ENCODE data around the gene APBB1IP.

GRCh38 chr10:26445411-26446031, 7.4 kb downstream of the APBB1IP start:
- TF ChIP-seq RAD21 (conservative IDR thresholded peaks at IDR 0.05 in 1 of 2, IDR thresholded peaks at IDR 0.05 in 1 of 2): no peak
- TF ChIP-seq, protein P1, sequence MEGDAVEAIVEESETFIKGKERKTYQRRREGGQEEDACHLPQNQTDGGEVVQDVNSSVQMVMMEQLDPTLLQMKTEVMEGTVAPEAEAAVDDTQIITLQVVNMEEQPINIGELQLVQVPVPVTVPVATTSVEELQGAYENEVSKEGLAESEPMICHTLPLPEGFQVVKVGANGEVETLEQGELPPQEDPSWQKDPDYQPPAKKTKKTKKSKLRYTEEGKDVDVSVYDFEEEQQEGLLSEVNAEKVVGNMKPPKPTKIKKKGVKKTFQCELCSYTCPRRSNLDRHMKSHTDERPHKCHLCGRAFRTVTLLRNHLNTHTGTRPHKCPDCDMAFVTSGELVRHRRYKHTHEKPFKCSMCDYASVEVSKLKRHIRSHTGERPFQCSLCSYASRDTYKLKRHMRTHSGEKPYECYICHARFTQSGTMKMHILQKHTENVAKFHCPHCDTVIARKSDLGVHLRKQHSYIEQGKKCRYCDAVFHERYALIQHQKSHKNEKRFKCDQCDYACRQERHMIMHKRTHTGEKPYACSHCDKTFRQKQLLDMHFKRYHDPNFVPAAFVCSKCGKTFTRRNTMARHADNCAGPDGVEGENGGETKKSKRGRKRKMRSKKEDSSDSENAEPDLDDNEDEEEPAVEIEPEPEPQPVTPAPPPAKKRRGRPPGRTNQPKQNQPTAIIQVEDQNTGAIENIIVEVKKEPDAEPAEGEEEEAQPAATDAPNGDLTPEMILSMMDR (IDR thresholded peaks at IDR 0.05): no peak
- TF ChIP-seq NR3C1 (IDR thresholded peaks at IDR 0.05): no peak
- no peak for TF ChIP-seq MAX (IDR thresholded peaks at IDR 0.05)
- no peak for TF ChIP-seq ELK1 (IDR thresholded peaks at IDR 0.05; ENCODE audit: low read depth, low read length)
- no peak for TF ChIP-seq RCOR1 (IDR thresholded peaks at IDR 0.05; ENCODE audit: low read depth, low read length)
- no peak for TF ChIP-seq EP300 (IDR thresholded peaks at IDR 0.05)
- no peak for TF ChIP-seq RFX5 (IDR thresholded peaks at IDR 0.05)
- TF ChIP-seq POLR2A (IDR thresholded peaks at IDR 0.05; ENCODE audit: low read length): no peak
- no peak for TF ChIP-seq PBX3 (IDR thresholded peaks at IDR 0.05)
- TF ChIP-seq KDM1A (IDR thresholded peaks at IDR 0.05; ENCODE audit: low read depth): no peak
- TF ChIP-seq SMC3 (IDR thresholded peaks at IDR 0.05): no peak
- TF ChIP-seq, protein P2, sequence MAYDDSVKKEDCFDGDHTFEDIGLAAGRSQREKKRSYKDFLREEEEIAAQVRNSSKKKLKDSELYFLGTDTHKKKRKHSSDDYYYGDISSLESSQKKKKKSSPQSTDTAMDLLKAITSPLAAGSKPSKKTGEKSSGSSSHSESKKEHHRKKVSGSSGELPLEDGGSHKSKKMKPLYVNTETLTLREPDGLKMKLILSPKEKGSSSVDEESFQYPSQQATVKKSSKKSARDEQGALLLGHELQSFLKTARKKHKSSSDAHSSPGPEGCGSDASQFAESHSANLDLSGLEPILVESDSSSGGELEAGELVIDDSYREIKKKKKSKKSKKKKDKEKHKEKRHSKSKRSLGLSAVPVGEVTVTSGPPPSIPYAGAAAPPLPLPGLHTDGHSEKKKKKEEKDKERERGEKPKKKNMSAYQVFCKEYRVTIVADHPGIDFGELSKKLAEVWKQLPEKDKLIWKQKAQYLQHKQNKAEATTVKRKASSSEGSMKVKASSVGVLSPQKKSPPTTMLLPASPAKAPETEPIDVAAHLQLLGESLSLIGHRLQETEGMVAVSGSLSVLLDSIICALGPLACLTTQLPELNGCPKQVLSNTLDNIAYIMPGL (CRISPR knock-in tag; IDR thresholded peaks at IDR 0.05; ENCODE audit: borderline replicate concordance): no peak

Data from A549 (cell line).